ENCODE measurements around the gene SPRR1B.

DNA sequence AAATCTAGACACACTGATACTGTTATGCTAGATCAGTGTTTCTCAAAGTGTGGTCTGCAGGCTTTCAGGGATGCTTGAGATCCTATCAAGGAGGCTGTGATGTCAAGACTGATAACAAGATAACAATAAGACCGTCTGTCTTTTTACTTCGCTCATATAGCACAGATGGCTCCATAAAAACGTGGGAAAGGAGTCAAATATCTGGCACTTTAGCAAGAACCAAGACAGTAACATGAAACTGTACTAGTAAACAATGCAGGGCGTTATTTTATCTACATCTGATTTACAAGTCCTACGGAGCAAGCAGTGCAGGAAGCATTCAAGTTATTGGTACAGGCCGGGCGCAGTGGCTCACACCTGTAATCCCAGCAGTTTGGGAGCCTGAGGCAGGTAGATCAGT lies 33.1 kb upstream of the SPRR1B start:
- TF ChIP-seq, protein P1, sequence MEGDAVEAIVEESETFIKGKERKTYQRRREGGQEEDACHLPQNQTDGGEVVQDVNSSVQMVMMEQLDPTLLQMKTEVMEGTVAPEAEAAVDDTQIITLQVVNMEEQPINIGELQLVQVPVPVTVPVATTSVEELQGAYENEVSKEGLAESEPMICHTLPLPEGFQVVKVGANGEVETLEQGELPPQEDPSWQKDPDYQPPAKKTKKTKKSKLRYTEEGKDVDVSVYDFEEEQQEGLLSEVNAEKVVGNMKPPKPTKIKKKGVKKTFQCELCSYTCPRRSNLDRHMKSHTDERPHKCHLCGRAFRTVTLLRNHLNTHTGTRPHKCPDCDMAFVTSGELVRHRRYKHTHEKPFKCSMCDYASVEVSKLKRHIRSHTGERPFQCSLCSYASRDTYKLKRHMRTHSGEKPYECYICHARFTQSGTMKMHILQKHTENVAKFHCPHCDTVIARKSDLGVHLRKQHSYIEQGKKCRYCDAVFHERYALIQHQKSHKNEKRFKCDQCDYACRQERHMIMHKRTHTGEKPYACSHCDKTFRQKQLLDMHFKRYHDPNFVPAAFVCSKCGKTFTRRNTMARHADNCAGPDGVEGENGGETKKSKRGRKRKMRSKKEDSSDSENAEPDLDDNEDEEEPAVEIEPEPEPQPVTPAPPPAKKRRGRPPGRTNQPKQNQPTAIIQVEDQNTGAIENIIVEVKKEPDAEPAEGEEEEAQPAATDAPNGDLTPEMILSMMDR (tag by site-specific recombination; IDR thresholded peaks at IDR 0.05): no peak
- TF ChIP-seq, protein P2, sequence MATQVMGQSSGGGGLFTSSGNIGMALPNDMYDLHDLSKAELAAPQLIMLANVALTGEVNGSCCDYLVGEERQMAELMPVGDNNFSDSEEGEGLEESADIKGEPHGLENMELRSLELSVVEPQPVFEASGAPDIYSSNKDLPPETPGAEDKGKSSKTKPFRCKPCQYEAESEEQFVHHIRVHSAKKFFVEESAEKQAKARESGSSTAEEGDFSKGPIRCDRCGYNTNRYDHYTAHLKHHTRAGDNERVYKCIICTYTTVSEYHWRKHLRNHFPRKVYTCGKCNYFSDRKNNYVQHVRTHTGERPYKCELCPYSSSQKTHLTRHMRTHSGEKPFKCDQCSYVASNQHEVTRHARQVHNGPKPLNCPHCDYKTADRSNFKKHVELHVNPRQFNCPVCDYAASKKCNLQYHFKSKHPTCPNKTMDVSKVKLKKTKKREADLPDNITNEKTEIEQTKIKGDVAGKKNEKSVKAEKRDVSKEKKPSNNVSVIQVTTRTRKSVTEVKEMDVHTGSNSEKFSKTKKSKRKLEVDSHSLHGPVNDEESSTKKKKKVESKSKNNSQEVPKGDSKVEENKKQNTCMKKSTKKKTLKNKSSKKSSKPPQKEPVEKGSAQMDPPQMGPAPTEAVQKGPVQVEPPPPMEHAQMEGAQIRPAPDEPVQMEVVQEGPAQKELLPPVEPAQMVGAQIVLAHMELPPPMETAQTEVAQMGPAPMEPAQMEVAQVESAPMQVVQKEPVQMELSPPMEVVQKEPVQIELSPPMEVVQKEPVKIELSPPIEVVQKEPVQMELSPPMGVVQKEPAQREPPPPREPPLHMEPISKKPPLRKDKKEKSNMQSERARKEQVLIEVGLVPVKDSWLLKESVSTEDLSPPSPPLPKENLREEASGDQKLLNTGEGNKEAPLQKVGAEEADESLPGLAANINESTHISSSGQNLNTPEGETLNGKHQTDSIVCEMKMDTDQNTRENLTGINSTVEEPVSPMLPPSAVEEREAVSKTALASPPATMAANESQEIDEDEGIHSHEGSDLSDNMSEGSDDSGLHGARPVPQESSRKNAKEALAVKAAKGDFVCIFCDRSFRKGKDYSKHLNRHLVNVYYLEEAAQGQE (tag by site-specific recombination; IDR thresholded peaks at IDR 0.05): no peak
- TF ChIP-seq ZNF530 (tag by site-specific recombination; IDR thresholded peaks at IDR 0.05; ENCODE audit: low read depth): no peak
- TF ChIP-seq KLF16 (tag by site-specific recombination; IDR thresholded peaks at IDR 0.05): no peak
- TF ChIP-seq SP2 (tag by site-specific recombination; IDR thresholded peaks at IDR 0.05): no peak
- no peak for TF ChIP-seq HOXA7 (CRISPR knock-in tag; IDR thresholded peaks at IDR 0.05; ENCODE audit: borderline replicate concordance)
- TF ChIP-seq ZNF280D (tag by site-specific recombination; IDR thresholded peaks at IDR 0.05): no peak
- no peak for TF ChIP-seq YY1 (tag by site-specific recombination; IDR thresholded peaks at IDR 0.05)
- TF ChIP-seq, protein P3, sequence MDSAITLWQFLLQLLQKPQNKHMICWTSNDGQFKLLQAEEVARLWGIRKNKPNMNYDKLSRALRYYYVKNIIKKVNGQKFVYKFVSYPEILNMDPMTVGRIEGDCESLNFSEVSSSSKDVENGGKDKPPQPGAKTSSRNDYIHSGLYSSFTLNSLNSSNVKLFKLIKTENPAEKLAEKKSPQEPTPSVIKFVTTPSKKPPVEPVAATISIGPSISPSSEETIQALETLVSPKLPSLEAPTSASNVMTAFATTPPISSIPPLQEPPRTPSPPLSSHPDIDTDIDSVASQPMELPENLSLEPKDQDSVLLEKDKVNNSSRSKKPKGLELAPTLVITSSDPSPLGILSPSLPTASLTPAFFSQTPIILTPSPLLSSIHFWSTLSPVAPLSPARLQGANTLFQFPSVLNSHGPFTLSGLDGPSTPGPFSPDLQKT (IDR thresholded peaks at IDR 0.05; ENCODE audit: borderline replicate concordance, low read depth, low read length): no peak
- no peak for TF ChIP-seq ZBTB8A (tag by site-specific recombination; IDR thresholded peaks at IDR 0.05)
- TF ChIP-seq, protein P4, sequence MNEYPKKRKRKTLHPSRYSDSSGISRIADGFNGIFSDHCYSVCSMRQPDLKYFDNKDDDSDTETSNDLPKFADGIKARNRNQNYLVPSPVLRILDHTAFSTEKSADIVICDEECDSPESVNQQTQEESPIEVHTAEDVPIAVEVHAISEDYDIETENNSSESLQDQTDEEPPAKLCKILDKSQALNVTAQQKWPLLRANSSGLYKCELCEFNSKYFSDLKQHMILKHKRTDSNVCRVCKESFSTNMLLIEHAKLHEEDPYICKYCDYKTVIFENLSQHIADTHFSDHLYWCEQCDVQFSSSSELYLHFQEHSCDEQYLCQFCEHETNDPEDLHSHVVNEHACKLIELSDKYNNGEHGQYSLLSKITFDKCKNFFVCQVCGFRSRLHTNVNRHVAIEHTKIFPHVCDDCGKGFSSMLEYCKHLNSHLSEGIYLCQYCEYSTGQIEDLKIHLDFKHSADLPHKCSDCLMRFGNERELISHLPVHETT (tag by site-specific recombination; IDR thresholded peaks at IDR 0.05): no peak
- no peak for TF ChIP-seq ZBTB17 (tag by site-specific recombination; IDR thresholded peaks at IDR 0.05)
- TF ChIP-seq ZSCAN30 (tag by site-specific recombination; IDR thresholded peaks at IDR 0.05): no peak

Data from HEK293 (cell line).